OCI-LY7 (cell line): Measurements from ENCODE around the gene ANKRD13B. TPM values are rescaled to one million over a fixed set of nuclear protein-coding genes. Genes with fewer than 3 reads are reported as not detected.

ENCODE experiments used
- BruUV-seq: library from RNA; stranded (reverse); fragments of 400-500 nt; replicated peaks from 2 replicates; lab custom pipeline; 2021; lab: Mats Ljungman, UMichigan
- CTCF ChIA-PET: fragments of 300-600 bp; sonication (Branson Sonifier 250); formaldehyde crosslinking; loops from one replicate; lab custom pipeline; 2022; ENCODE audit warnings: antibody characterized with exemption; ENCODE audit not compliant: unreplicated experiment; lab: Charles Lee
- POLR2A ChIA-PET: fragments of 300-600 bp; sonication (Branson Sonifier 250); formaldehyde crosslinking; loops from one replicate; lab custom pipeline; 2022; ENCODE audit warnings: antibody characterized with exemption; lab: Charles Lee
- DNase-seq: peaks from one replicate; pipeline ENCODE4 v3.0.0-alpha.2; 2015; ENCODE audit warnings: low spot score
- H2AFZ ChIP-seq: fragments of 200-600 bp; sonication (generic), shearing (Covaris generic); 2 replicates; pipeline ENCODE4 v1.6.1; 2014; ENCODE audit warnings: mild to moderate bottlenecking, antibody characterized with exemption, low read length, moderate library complexity
- H3K27ac ChIP-seq: fragments of 200-600 bp; sonication (generic); 2 replicates; pipeline ENCODE4 v1.5.1; 2014; ENCODE audit warnings: mixed run types, low read depth, mild to moderate bottlenecking, moderate library complexity, low read length, inconsistent platforms; ENCODE audit not compliant: poor library complexity, severe bottlenecking
- H3K36me3 ChIP-seq: fragments of 200-600 bp; sonication (generic); 2 replicates; pipeline ENCODE4 v1.6.1; 2014; ENCODE audit warnings: mild to moderate bottlenecking, antibody characterized with exemption, low read length, moderate library complexity, mixed read lengths; ENCODE audit not compliant: insufficient read depth
- H3K4me1 ChIP-seq: fragments of 200-600 bp; sonication (generic); 2 replicates; pipeline ENCODE4 v1.5.1; 2014; ENCODE audit warnings: mild to moderate bottlenecking, low read length; ENCODE audit not compliant: insufficient read depth, poor library complexity, severe bottlenecking
- H3K4me2 ChIP-seq: fragments of 200-600 bp; sonication (generic); 2 replicates; pipeline ENCODE4 v1.6.1; 2014; ENCODE audit warnings: mild to moderate bottlenecking, low read length
- H3K4me3 ChIP-seq: fragments of 200-600 bp; sonication (generic); 2 replicates; pipeline ENCODE4 v1.5.1; 2014; ENCODE audit warnings: mild to moderate bottlenecking, low read depth, low read length; ENCODE audit not compliant: poor library complexity, severe bottlenecking
- H3K79me2 ChIP-seq: fragments of 200-600 bp; sonication (generic); 2 replicates; pipeline ENCODE4 v1.6.1; 2016; ENCODE audit warnings: low read depth, mild to moderate bottlenecking, low read length, moderate library complexity, mixed read lengths; ENCODE audit not compliant: insufficient read depth
- H3K9me2 ChIP-seq: fragments of 200-600 bp; sonication (generic); 2 replicates; pipeline ENCODE4 v1.6.1; 2016; ENCODE audit warnings: mild to moderate bottlenecking, low read length, mixed read lengths; ENCODE audit not compliant: insufficient read depth
- H3K9me3 ChIP-seq: fragments of 200-600 bp; sonication (generic); 2 replicates; pipeline ENCODE4 v1.6.1; 2014; ENCODE audit warnings: mild to moderate bottlenecking, mixed run types, low read length, mixed read lengths
- H4K20me1 ChIP-seq: fragments of 200-600 bp; sonication (generic); 2 replicates; pipeline ENCODE4 v1.6.1; 2014; ENCODE audit warnings: mild to moderate bottlenecking, antibody characterized with exemption, low read length, moderate library complexity, mixed read lengths; ENCODE audit not compliant: insufficient read depth
- EZH2phosphoT487 ChIP-seq: fragments of 200-600 bp; sonication (generic); IDR thresholded peaks from 2 replicates; pipeline ENCODE4 v1.6.1; 2018; ENCODE audit warnings: low read depth, borderline replicate concordance, mild to moderate bottlenecking, mixed run types, antibody characterized with exemption, low read length, moderate library complexity, mixed read lengths
- intact Hi-C: fragments of 100-400 bp; cut with micrococcal nuclease; formaldehyde crosslinking; loops from one replicate; pipeline ENCODE4 v1.10.0; 2022; ENCODE audit not compliant: unreplicated experiment
- total RNA-seq, 2 experiments: library from RNA; depleted of rRNA in 1 of 2; stranded (reverse); fragments of >200 nt in 1 of 2; shearing (Covaris generic) in 1 of 2; gene quantifications; 2 replicates each; pipeline ENCODE4 v1.2.3, GENCODE V29; 2014 to 2022
- TF ChIP-seq, protein P1 (sequence below): fragments of 200-600 bp; sonication (generic); conservative IDR thresholded peaks from 2 replicates; pipeline ENCODE4 v1.5.1; 2014; ENCODE audit warnings: mild to moderate bottlenecking, antibody characterized with exemption, low read length, moderate library complexity, mixed read lengths

Gene ANKRD13B
- total RNA-seq, 2 experiments from 2014 or later = 22.8 to 30.5 TPM

DNA sequence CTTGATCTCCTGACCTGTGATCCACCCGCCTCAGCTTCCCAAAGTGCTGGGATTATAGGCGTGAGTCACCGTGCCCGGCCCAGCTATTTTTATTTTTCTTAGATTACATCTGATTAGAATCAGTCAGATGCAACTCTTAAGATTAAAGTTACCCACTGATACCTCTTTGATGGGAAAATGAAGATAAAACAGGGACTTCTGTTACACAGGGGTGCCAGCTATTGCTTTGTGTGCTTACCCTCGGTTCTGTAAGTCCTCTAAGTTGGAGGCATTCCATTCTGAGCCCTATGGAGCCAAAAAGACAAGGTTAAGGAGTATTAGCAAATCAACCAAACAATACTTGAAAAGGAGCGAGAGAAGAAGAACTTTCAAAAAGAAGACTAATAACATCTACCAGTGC is 62.4 kb downstream of the ANKRD13B start:
- Histone ChIP-seq H3K9me2 (no peaks in the 10 kb centered on the region), H3K4me1 (no peaks in the 10 kb centered on the region), H3K9me3 (no peaks in the 10 kb centered on the region), H3K27ac (no peak overlapping the region), H3K36me3 (peaks cover 54% of the 10 kb centered on the region), H4K20me1 (no peaks in the 10 kb centered on the region), H3K79me2 (no peaks in the 10 kb centered on the region), H3K4me3 (no peak overlapping the region), H3K4me2 (no peak overlapping the region), H2AFZ (no peak overlapping the region)
- no TSS peak for BruUV-seq
- CTCF ChIA-PET = no interaction called here
- intact Hi-C loops = no loop called here
- DNase-seq = no peak
- POLR2A ChIA-PET = interaction anchor here (0.6 to 1.0 kb wide), 2 partner anchors 10 to 845 kb away, joined by 3 to 4 read pairs; no protein-coding TSS in a partner anchor
- TF ChIP-seq, protein P1, sequence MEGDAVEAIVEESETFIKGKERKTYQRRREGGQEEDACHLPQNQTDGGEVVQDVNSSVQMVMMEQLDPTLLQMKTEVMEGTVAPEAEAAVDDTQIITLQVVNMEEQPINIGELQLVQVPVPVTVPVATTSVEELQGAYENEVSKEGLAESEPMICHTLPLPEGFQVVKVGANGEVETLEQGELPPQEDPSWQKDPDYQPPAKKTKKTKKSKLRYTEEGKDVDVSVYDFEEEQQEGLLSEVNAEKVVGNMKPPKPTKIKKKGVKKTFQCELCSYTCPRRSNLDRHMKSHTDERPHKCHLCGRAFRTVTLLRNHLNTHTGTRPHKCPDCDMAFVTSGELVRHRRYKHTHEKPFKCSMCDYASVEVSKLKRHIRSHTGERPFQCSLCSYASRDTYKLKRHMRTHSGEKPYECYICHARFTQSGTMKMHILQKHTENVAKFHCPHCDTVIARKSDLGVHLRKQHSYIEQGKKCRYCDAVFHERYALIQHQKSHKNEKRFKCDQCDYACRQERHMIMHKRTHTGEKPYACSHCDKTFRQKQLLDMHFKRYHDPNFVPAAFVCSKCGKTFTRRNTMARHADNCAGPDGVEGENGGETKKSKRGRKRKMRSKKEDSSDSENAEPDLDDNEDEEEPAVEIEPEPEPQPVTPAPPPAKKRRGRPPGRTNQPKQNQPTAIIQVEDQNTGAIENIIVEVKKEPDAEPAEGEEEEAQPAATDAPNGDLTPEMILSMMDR = no peak
- no peak for TF ChIP-seq EZH2phosphoT487

DNA sequence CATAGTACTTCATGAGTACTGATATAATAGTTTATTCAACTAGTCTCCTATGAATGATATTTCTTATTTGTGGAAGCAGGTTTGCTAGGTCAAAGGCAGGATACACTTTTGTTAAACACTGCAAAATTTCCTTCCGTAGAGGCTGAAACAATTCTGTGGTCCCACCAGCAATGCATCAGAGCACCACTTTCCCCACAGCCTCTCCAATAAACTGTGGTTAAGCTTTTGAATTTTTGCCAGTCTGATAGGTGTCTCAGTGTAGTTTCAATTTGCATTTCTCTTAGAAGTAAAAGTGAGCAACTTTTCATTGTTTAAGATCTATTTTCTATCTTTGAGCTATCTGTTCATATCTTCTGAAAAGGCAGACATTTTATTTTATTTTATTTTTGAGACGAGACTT is 66.2 kb downstream of the ANKRD13B start:
- Histone ChIP-seq H4K20me1 (no peaks in the 10 kb centered on the region), H3K4me2 (no peak overlapping the region), H3K36me3 (peaks cover 66% of the 10 kb centered on the region), H3K4me3 (no peak overlapping the region), H3K9me3 (no peaks in the 10 kb centered on the region), H3K27ac (no peak overlapping the region), H3K4me1 (no peaks in the 10 kb centered on the region), H3K9me2 (no peaks in the 10 kb centered on the region), H2AFZ (no peak overlapping the region), H3K79me2 (no peaks in the 10 kb centered on the region)
- ChIA-PET POLR2A (interaction anchor here (0.6 to 1.1 kb wide), 2 partner anchors 24 to 74 kb away, joined by 3 to 7 read pairs; no protein-coding TSS in a partner anchor), CTCF (no interaction called here)
- BruUV-seq = no TSS peak
- TF ChIP-seq EZH2phosphoT487 = no peak
- TF ChIP-seq, protein P1 = no peak
- intact Hi-C loops = no loop called here
- DNase-seq = no peak

DNA sequence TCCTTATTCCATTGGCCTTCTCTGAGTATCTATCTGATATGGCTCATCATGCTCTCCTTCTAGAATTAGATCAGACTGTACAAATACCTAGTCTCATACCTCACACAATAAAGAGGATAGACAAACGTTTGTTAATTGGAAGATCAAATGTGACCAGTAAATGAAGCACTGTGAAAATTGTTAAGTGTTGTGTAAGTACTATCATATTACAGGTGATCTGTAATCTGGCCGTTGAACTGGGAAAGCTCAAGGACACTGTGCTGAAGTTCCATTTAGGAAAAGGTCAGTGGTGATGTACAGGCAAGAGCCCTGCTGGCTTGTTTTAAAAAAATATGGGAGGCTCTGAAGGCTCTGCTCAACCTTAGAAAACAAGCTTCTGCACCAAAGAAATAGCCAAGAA is 68.3 kb downstream of the ANKRD13B start:
- CTCF ChIA-PET = no interaction called here
- no peaks in the 10 kb centered on the region for H3K79me2 ChIP-seq
- no peak overlapping the region for H2AFZ ChIP-seq
- no peaks in the 10 kb centered on the region for H3K9me2 ChIP-seq
- POLR2A ChIA-PET = no interaction called here
- H3K27ac ChIP-seq = no peak overlapping the region
- H3K36me3 ChIP-seq = peaks cover 66% of the 10 kb centered on the region
- TF ChIP-seq EZH2phosphoT487 = no peak
- TF ChIP-seq, protein P1 = no peak
- H4K20me1 ChIP-seq = no peaks in the 10 kb centered on the region
- intact Hi-C loops = no loop called here
- no TSS peak for BruUV-seq
- H3K4me3 ChIP-seq = no peak overlapping the region
- no peaks in the 10 kb centered on the region for H3K9me3 ChIP-seq
- H3K4me1 ChIP-seq = peaks cover 10% of the 10 kb centered on the region
- H3K4me2 ChIP-seq = no peak overlapping the region
- DNase-seq = no peak
